Activated T-helper 17 cell treated with anti-CD3 and anti-CD28 coated beads, Interleukin-2, amount 50 U/mL, for 72 hours (primary cell): ENCODE measurements around the gene VPS39. TPM values are rescaled to one million over a fixed set of nuclear protein-coding genes. Genes with fewer than 3 reads are reported as not detected.

Experiments used
- ATAC-seq: fragments of 150-1000 bp; cut with Tn5 transposase; replicated peaks from 2 replicates; pipeline ENCODE4 v1.10.0; 2021; ENCODE audit warnings: mild to moderate bottlenecking, moderate library complexity
- H3K27ac Mint-ChIP-seq: one replicate; pipeline ENCODE4 v1.8.0; 2022; ENCODE audit warnings: mixed read lengths
- H3K27me3 Mint-ChIP-seq: one replicate; pipeline ENCODE4 v1.8.0; 2022; ENCODE audit warnings: mixed read lengths
- H3K36me3 Mint-ChIP-seq: one replicate; pipeline ENCODE4 v1.8.0; 2022; ENCODE audit warnings: low read depth, mild to moderate bottlenecking, mixed read lengths
- H3K4me1 Mint-ChIP-seq: one replicate; pipeline ENCODE4 v1.8.0; 2022; ENCODE audit warnings: mixed read lengths
- H3K4me3 Mint-ChIP-seq: one replicate; pipeline ENCODE4 v1.8.0; 2022; ENCODE audit warnings: mild to moderate bottlenecking, mixed read lengths
- H3K9me3 Mint-ChIP-seq: one replicate; pipeline ENCODE4 v1.8.0; 2022; ENCODE audit warnings: mixed read lengths
- total RNA-seq, 2 donors: library from RNA; stranded (reverse); gene quantifications; one replicate each; pipeline ENCODE4 v1.2.3, GENCODE V29; 2022

The VPS39 gene
- total RNA-seq, 2 donors from 2014 or later = 54.6 to 73.6 TPM

GRCh38 chr15:42121682-42122081 is 86.4 kb downstream of the VPS39 start:
- Mint-ChIP-seq H3K27ac (no peak overlapping the region), H3K4me1 (peaks cover 7% of the 10 kb centered on the region), H3K27me3 (no peaks in the 10 kb centered on the region), H3K4me3 (no peak overlapping the region), H3K36me3 (no peaks in the 10 kb centered on the region), H3K9me3 (no peaks in the 10 kb centered on the region)
- ATAC-seq = no peak

DNA sequence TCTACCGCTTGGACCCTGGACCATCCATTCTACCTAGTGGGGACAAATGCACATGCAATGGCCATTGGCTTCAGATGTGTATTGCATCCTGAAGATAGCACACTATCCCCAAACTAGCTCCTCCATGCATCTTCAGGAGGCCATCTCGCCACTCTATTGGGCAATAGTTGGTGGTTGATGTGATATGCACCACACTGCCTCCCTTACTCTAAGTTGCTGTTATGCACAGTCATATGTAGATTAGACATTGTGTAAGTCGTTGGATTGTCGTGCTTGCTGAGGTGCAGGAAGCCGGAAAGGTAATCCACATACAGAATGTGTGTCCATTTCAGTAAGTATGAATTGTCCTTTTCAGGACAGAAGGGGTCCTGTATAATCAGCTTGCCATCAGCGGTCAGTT is 87.1 kb downstream of the VPS39 start:
- H3K4me3 Mint-ChIP-seq = no peak overlapping the region
- ATAC-seq = no peak

GRCh38 chr15:42120285-42120684 is 87.8 kb downstream of the VPS39 start:
- Mint-ChIP-seq H3K36me3 (no peaks in the 10 kb centered on the region), H3K4me1 (peaks cover 7% of the 10 kb centered on the region)

More for the DNA sequence above, 87.1 kb downstream of the VPS39 start:
- H3K27me3 Mint-ChIP-seq = no peaks in the 10 kb centered on the region
- no peaks in the 10 kb centered on the region for H3K9me3 Mint-ChIP-seq
- H3K27ac Mint-ChIP-seq = no peak overlapping the region
- H3K36me3 Mint-ChIP-seq = no peaks in the 10 kb centered on the region
- H3K4me1 Mint-ChIP-seq = peaks cover 7% of the 10 kb centered on the region

GRCh38 chr15:42119446-42119760 is 88.7 kb downstream of the VPS39 start:
- ATAC-seq = no peak

More at GRCh38 chr15:42120285-42120684, 87.8 kb downstream of the VPS39 start:
- H3K27ac Mint-ChIP-seq = no peak overlapping the region
- no peaks in the 10 kb centered on the region for H3K9me3 Mint-ChIP-seq
- no peak overlapping the region for H3K4me3 Mint-ChIP-seq
- no peaks in the 10 kb centered on the region for H3K27me3 Mint-ChIP-seq
- ATAC-seq = no peak

GRCh38 chr15:42118650-42119445 is 89.3 kb downstream of the VPS39 start:
- Mint-ChIP-seq H3K4me3 (no peak overlapping the region), H3K9me3 (no peaks in the 10 kb centered on the region), H3K4me1 (peaks cover 7% of the 10 kb centered on the region), H3K27ac (no peak overlapping the region), H3K27me3 (no peaks in the 10 kb centered on the region), H3K36me3 (no peaks in the 10 kb centered on the region)
- no peak for ATAC-seq

More at GRCh38 chr15:42119446-42119760, 88.7 kb downstream of the VPS39 start:
- no peak overlapping the region for H3K4me3 Mint-ChIP-seq
- no peaks in the 10 kb centered on the region for H3K27me3 Mint-ChIP-seq
- peaks cover 7% of the 10 kb centered on the region for H3K4me1 Mint-ChIP-seq
- H3K36me3 Mint-ChIP-seq = no peaks in the 10 kb centered on the region
- no peak overlapping the region for H3K27ac Mint-ChIP-seq
- H3K9me3 Mint-ChIP-seq = no peaks in the 10 kb centered on the region

GRCh38 chr15:42111924-42112323 is 96.2 kb downstream of the VPS39 start:
- ATAC-seq = no peak
- Mint-ChIP-seq H3K4me1 (peaks cover 9% of the 10 kb centered on the region), H3K27me3 (peaks cover 11% of the 10 kb centered on the region), H3K4me3 (no peak overlapping the region), H3K9me3 (no peaks in the 10 kb centered on the region), H3K27ac (no peak overlapping the region), H3K36me3 (no peaks in the 10 kb centered on the region)

- H3K27me3 Mint-ChIP-seq = peaks cover 14% of the 10 kb centered on the region
- no peaks in the 10 kb centered on the region for H3K9me3 Mint-ChIP-seq
- no peak overlapping the region for H3K4me3 Mint-ChIP-seq
- no peaks in the 10 kb centered on the region for H3K36me3 Mint-ChIP-seq
- peaks cover 9% of the 10 kb centered on the region for H3K4me1 Mint-ChIP-seq
- no peak for ATAC-seq
- H3K27ac Mint-ChIP-seq = no peak overlapping the region
Measured at GRCh38 chr15:42110367-42110766, 97.7 kb downstream of the VPS39 start.

DNA sequence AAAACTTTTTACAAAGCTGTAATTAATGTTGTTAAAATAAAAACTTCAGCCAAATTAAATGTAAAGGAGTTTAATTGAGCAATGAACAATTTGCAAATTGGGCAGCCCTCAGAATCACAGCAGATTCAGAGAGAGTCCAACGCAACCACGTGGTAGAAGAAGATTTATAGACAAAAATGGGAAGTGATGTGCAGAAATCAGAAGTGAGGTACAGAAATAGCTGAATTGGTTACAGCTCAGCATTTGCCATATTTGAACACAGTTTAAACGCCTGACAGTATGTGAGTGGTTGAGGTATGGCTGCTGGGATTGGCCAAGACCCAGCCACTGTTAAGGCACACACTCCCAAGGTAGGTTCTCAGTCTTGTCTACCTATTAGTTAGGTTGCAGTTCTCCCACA is 99.3 kb downstream of the VPS39 start:
- no peak overlapping the region for H3K27ac Mint-ChIP-seq
- peaks cover 9% of the 10 kb centered on the region for H3K4me1 Mint-ChIP-seq
- ATAC-seq = no peak
- H3K27me3 Mint-ChIP-seq = peaks cover 14% of the 10 kb centered on the region
- no peak overlapping the region for H3K4me3 Mint-ChIP-seq
- no peaks in the 10 kb centered on the region for H3K9me3 Mint-ChIP-seq
- H3K36me3 Mint-ChIP-seq = no peaks in the 10 kb centered on the region

Other genes with a start within 250 kb of the VPS39 start
- gene EHD4, start 235.7 kb downstream of the VPS39 start, total RNA-seq = 10 to 100 TPM; 51.0 to 56.3 TPM
- under 1 TPM in 1 of 2 donors, not detected in 1; 0.13 TPM for gene PLA2G4E, start 187.3 kb downstream of the VPS39 start, total RNA-seq
- gene PLA2G4D, start 113.7 kb downstream of the VPS39 start, total RNA-seq = under 1 TPM in 1 of 2 donors, not detected in 1; 0.09 TPM
- gene PLA2G4F, start 51.7 kb downstream of the VPS39 start, total RNA-seq = not detected
- gene GANC, start 64.9 kb upstream of the VPS39 start, total RNA-seq = 10 to 100 TPM; 27.6 to 29.2 TPM
- gene TMEM87A, start 65.1 kb upstream of the VPS39 start, total RNA-seq = 10 to 100 TPM; 43.5 to 46.8 TPM
- 1 to 10 TPM; 3.2 to 4.6 TPM for gene CAPN3, start 151.2 kb upstream of the VPS39 start, total RNA-seq